Transverse colon (tissue), 3 donors: Measurements from ENCODE around the gene HDLBP.

Experiments used
- CTCF ChIP-seq, 5 experiments: fragments of 200-600 bp in 3 of 5; fragments of 450-650 bp in 2 of 5; sonication (generic) in 3 of 5; IDR thresholded peaks; 1 replicate in 2 of 5; 2 replicates in 3 of 5; pipeline ENCODE4 v1.5.1; 2016 to 2017; ENCODE audit warnings: antibody characterized with exemption in 5 of 5, inconsistent platforms in 3 of 5, mild to moderate bottlenecking in 2 of 5, moderate library complexity in 1 of 5
- EP300 ChIP-seq: sonication (generic); formaldehyde crosslinking; IDR thresholded peaks from one replicate; pipeline ENCODE4 v1.6.1; 2017; ENCODE audit warnings: antibody characterized with exemption, low read depth
- POLR2A ChIP-seq: fragments of 450-650 bp; IDR thresholded peaks from one replicate; pipeline ENCODE4 v1.6.1; 2016; ENCODE audit warnings: antibody characterized with exemption, mild to moderate bottlenecking, moderate library complexity

GRCh38 chr2:241272303-241273209 lies 42.9 kb downstream of the HDLBP start:
- no peak for TF ChIP-seq CTCF (IDR thresholded peaks at IDR 0.05)
- TF ChIP-seq POLR2A, result no peak
- TF ChIP-seq EP300, result no peak
